ENCODE results near the gene ADM. TPM values are rescaled to one million over a fixed set of nuclear protein-coding genes. Genes with fewer than 3 reads are reported as not detected.

The ADM gene
- total RNA-seq, 2 experiments from 2014 or later: 0.46 to 4.9 TPM

DNA sequence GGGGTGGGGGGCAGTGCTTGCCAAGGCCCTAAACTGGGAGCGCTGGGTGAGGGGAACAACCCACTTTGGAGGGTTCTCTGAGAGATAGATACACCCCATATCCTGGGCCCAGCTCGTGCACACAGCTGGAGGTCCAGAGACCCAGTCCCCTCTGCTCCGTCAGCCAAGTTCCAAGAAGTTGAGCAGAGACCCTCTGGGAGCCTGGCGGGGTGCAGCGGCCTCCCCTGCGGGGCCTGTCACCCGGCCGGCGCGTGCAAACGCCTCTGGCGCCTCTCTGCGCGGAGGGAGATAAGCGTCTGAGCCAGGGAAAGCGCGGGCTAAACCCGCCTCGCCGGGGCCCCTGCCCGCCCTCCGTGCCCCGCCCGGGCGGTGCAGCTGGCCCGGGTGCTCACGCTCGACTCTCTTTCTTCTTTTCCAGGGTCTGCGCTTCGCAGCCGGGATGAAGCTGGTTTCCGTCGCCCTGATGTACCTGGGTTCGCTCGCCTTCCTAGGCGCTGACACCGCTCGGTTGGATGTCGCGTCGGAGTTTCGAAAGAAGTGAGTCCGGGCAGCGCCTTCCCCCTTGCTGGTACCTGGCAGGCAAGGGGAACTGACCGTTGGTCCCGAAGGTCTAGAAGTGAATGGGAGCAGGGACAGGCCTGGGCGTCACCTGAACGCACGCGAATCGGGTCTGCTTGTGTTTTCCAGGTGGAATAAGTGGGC lies 540 bp downstream of the ADM start:
- no TSS peak for BruUV-seq (replicated peaks)
- Histone ChIP-seq H3K27ac (ENCODE audit: low read depth, low read length, poor library complexity, severe bottlenecking) (no peak overlapping the region), H3K4me1 (ENCODE audit: insufficient read depth, low read length, poor library complexity, severe bottlenecking) (peaks cover 75% of the 10 kb centered on the region), H3K4me2 (ENCODE audit: low read length) (peak overlapping the region; percentile 76), H3K9me3 (ENCODE audit: low read length) (no peaks in the 10 kb centered on the region), H4K20me1 (ENCODE audit: insufficient read depth, low read length) (no peaks in the 10 kb centered on the region), H3K4me3 (ENCODE audit: low read depth, low read length, poor library complexity, severe bottlenecking) (peak overlapping the region; percentile 62), H3K36me3 (ENCODE audit: insufficient read depth, low read length) (no peaks in the 10 kb centered on the region), H2AFZ (ENCODE audit: low read length) (peak overlapping the region; percentile 68; the same call in 1 of the 2 replicates), H3K79me2 (ENCODE audit: insufficient read depth, low read depth, low read length) (no peaks in the 10 kb centered on the region), H3K9me2 (ENCODE audit: insufficient read depth, low read length) (no peaks in the 10 kb centered on the region)
- DNase-seq (ENCODE audit: low spot score): no peak
- ChIA-PET CTCF (ENCODE audit: unreplicated experiment) (no interaction called here), POLR2A (interaction anchor here (0.5 to 1.6 kb wide), 4 partner anchors 9 to 1147 kb away, joined by 3 to 5 read pairs (median 4); no protein-coding TSS in a partner anchor)
- intact Hi-C loops (cut with micrococcal nuclease; ENCODE audit: unreplicated experiment): no loop called here
- no peak for TF ChIP-seq EZH2phosphoT487 (IDR thresholded peaks at IDR 0.05; ENCODE audit: borderline replicate concordance, low read depth, low read length)
- TF ChIP-seq, protein P1, sequence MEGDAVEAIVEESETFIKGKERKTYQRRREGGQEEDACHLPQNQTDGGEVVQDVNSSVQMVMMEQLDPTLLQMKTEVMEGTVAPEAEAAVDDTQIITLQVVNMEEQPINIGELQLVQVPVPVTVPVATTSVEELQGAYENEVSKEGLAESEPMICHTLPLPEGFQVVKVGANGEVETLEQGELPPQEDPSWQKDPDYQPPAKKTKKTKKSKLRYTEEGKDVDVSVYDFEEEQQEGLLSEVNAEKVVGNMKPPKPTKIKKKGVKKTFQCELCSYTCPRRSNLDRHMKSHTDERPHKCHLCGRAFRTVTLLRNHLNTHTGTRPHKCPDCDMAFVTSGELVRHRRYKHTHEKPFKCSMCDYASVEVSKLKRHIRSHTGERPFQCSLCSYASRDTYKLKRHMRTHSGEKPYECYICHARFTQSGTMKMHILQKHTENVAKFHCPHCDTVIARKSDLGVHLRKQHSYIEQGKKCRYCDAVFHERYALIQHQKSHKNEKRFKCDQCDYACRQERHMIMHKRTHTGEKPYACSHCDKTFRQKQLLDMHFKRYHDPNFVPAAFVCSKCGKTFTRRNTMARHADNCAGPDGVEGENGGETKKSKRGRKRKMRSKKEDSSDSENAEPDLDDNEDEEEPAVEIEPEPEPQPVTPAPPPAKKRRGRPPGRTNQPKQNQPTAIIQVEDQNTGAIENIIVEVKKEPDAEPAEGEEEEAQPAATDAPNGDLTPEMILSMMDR (conservative IDR thresholded peaks at IDR 0.05; ENCODE audit: low read length): no peak

DNA sequence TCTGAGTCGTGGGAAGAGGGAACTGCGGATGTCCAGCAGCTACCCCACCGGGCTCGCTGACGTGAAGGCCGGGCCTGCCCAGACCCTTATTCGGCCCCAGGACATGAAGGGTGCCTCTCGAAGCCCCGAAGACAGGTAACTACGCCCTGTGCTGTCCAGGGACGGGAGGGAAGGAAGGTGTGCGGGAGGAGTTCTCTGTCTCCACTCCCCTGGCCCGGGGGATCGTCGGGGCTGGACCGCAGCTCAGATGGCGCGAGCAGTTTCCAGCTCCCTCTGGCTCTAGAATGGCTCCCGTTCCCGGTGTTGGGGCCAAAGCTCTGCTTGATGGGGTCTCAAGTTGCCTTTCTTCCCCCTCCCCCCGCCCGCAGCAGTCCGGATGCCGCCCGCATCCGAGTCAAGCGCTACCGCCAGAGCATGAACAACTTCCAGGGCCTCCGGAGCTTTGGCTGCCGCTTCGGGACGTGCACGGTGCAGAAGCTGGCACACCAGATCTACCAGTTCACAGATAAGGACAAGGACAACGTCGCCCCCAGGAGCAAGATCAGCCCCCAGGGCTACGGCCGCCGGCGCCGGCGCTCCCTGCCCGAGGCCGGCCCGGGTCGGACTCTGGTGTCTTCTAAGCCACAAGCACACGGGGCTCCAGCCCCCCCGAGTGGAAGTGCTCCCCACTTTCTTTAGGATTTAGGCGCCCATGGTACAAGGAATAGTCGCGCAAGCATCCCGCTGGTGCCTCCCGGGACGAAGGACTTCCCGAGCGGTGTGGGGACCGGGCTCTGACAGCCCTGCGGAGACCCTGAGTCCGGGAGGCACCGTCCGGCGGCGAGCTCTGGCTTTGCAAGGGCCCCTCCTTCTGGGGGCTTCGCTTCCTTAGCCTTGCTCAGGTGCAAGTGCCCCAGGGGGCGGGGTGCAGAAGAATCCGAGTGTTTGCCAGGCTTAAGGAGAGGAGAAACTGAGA lies 1.4 kb downstream of the ADM start:
- intact Hi-C loops (cut with micrococcal nuclease; ENCODE audit: unreplicated experiment): loop anchor here (2.0 kb wide), 1 partner anchor 547 kb away; no protein-coding TSS in a partner anchor
- Histone ChIP-seq H2AFZ (ENCODE audit: low read length) (no peak overlapping the region; the same call in 1 of the 2 replicates), H3K4me1 (ENCODE audit: insufficient read depth, low read length, poor library complexity, severe bottlenecking) (peaks cover 83% of the 10 kb centered on the region), H3K36me3 (ENCODE audit: insufficient read depth, low read length) (no peaks in the 10 kb centered on the region), H3K9me3 (ENCODE audit: low read length) (no peaks in the 10 kb centered on the region), H3K79me2 (ENCODE audit: insufficient read depth, low read depth, low read length) (no peaks in the 10 kb centered on the region), H3K4me2 (ENCODE audit: low read length) (peak overlapping the region; percentile 76), H3K4me3 (ENCODE audit: low read depth, low read length, poor library complexity, severe bottlenecking) (peak overlapping the region; percentile 62), H3K9me2 (ENCODE audit: insufficient read depth, low read length) (no peaks in the 10 kb centered on the region), H4K20me1 (ENCODE audit: insufficient read depth, low read length) (no peaks in the 10 kb centered on the region), H3K27ac (ENCODE audit: low read depth, low read length, poor library complexity, severe bottlenecking) (no peak overlapping the region)
- no peak for DNase-seq (ENCODE audit: low spot score)
- CTCF ChIA-PET (ENCODE audit: unreplicated experiment): no interaction called here
- POLR2A ChIA-PET: interaction anchor here (0.5 to 1.0 kb wide), 4 partner anchors 8 to 1147 kb away, joined by 3 to 5 read pairs (median 4); no protein-coding TSS in a partner anchor
- no TSS peak for BruUV-seq (replicated peaks)
- no peak for TF ChIP-seq EZH2phosphoT487 (IDR thresholded peaks at IDR 0.05; ENCODE audit: borderline replicate concordance, low read depth, low read length)
- TF ChIP-seq, protein P1 (conservative IDR thresholded peaks at IDR 0.05; ENCODE audit: low read length): no peak

Measured in OCI-LY7 (cell line).